Keratinocyte (primary cell): ENCODE measurements around the gene INHBE. TPM values are rescaled to one million over a fixed set of nuclear protein-coding genes. Genes with fewer than 3 reads are reported as not detected.
A peak's percentile ranks its signal among the peaks of the same experiment; 100 is the strongest.

Experiments used
- DNase-seq: peaks from one replicate; pipeline ENCODE4 v3.0.0-alpha.2; 2011; ENCODE audit warnings: low read depth, missing footprints, low spot score
- FAIRE-seq: peaks from 2 replicates; lab custom pipeline; 2011; peaks lifted over from hg19 to GRCh38; lab: Jason Lieb, UNC
- H2AFZ ChIP-seq: 2 replicates; pipeline ENCODE4 v1.6.0; 2012; ENCODE audit warnings: low read length, control low read depth, inconsistent platforms; ENCODE audit not compliant: control insufficient read depth
- H3K27ac ChIP-seq: 2 replicates; pipeline ENCODE4 v1.5.1; 2011; ENCODE audit warnings: low read length; ENCODE audit not compliant: control insufficient read depth, insufficient read depth
- H3K27me3 ChIP-seq: 3 replicates; pipeline ENCODE4 v1.6.0; 2011; ENCODE audit warnings: low read length; ENCODE audit not compliant: control insufficient read depth, insufficient read depth; ENCODE audit errors: extremely low read depth
- H3K36me3 ChIP-seq, 2 experiments: 2 replicates in 1 of 2; 3 replicates in 1 of 2; pipeline ENCODE4 v1.5.1; 2011; ENCODE audit warnings: low read length in 2 of 2, mild to moderate bottlenecking in 1 of 2; ENCODE audit not compliant: control insufficient read depth in 2 of 2, insufficient read depth in 2 of 2; ENCODE audit errors: extremely low read depth in 1 of 2
- H3K4me1 ChIP-seq: 3 replicates; pipeline ENCODE4 v1.5.1; 2011; ENCODE audit warnings: low read length; ENCODE audit not compliant: control insufficient read depth, insufficient read depth; ENCODE audit errors: extremely low read depth
- H3K4me2 ChIP-seq: 3 replicates; pipeline ENCODE4 v1.6.0; 2011; ENCODE audit warnings: low read depth, low read length; ENCODE audit not compliant: control insufficient read depth, insufficient read depth; ENCODE audit errors: extremely low read depth
- H3K4me3 ChIP-seq, 3 experiments: fragments of 200-600 bp in 1 of 3; sonication (generic) in 1 of 3; 2 replicates in 2 of 3; 3 replicates in 1 of 3; pipeline ENCODE4 v1.5.1; 2011 to 2016; ENCODE audit warnings: low read length in 3 of 3, mild to moderate bottlenecking in 3 of 3, control low read depth in 2 of 3, inconsistent platforms in 1 of 3, low read depth in 1 of 3, mixed read lengths in 1 of 3, mixed run types in 1 of 3, moderate library complexity in 1 of 3; ENCODE audit not compliant: control insufficient read depth in 2 of 3, insufficient read depth in 2 of 3; ENCODE audit errors: extremely low read depth in 1 of 3
- H3K79me2 ChIP-seq: 2 replicates; pipeline ENCODE4 v1.6.0; 2012; ENCODE audit warnings: low read length; ENCODE audit not compliant: control insufficient read depth, insufficient read depth
- H3K9ac ChIP-seq: 3 replicates; pipeline ENCODE4 v1.6.0; 2011; ENCODE audit warnings: low read length; ENCODE audit not compliant: control insufficient read depth, insufficient read depth; ENCODE audit errors: extremely low read depth
- H3K9me1 ChIP-seq: 3 replicates; pipeline ENCODE4 v1.6.0; 2011; ENCODE audit warnings: low read length; ENCODE audit not compliant: control insufficient read depth, insufficient read depth; ENCODE audit errors: extremely low read depth
- H3K9me3 ChIP-seq: 2 replicates; pipeline ENCODE4 v1.5.1; 2012; ENCODE audit warnings: low read depth, low read length; ENCODE audit not compliant: control insufficient read depth
- H4K20me1 ChIP-seq: 3 replicates; pipeline ENCODE4 v1.6.0; 2011; ENCODE audit warnings: low read length; ENCODE audit not compliant: control insufficient read depth, insufficient read depth; ENCODE audit errors: extremely low read depth
- CTCF ChIP-seq, 3 experiments: IDR thresholded peaks in 1 of 3; conservative IDR thresholded peaks in 1 of 3; optimal IDR thresholded peaks in 1 of 3; 2 replicates in 2 of 3; 3 replicates in 1 of 3; pipeline versions ENCODE3 to v1.5.1; 2011; ENCODE audit warnings: low read length in 3 of 3, mild to moderate bottlenecking in 3 of 3, moderate library complexity in 2 of 3, control low read depth in 1 of 3, inconsistent platforms in 1 of 3; ENCODE audit not compliant: insufficient read depth in 2 of 3; ENCODE audit errors: extremely low read depth in 1 of 3
- EZH2 ChIP-seq: IDR thresholded peaks from one replicate; pipeline ENCODE4 v1.6.1; 2012; ENCODE audit warnings: inconsistent platforms, mild to moderate bottlenecking, low read length, moderate library complexity
- dilution Hi-C: fragments of 300-500 bp; cut with MboI; formaldehyde crosslinking; loops from one replicate; pipeline ENCODE4 v1.7.0; 2020; ENCODE audit warnings: low sequenced_read_pairs; ENCODE audit not compliant: extremely low pct_ligation_motif_present
- polyA plus RNA-seq, 5 experiments: library from polyadenylated mRNA; depleted of rRNA in 3 of 5; stranded (reverse) in 3 of 5; stranded (forward) in 1 of 5; unstranded in 1 of 5; fragments of >200 nt; gene quantifications; 1 replicate in 1 of 5; 2 replicates in 3 of 5; 3 replicates in 1 of 5; pipeline versions ENCODE4 v1.2.1 to v1.2.3, GENCODE V29; 2011 to 2012; ENCODE audit warnings: missing spikeins in 2 of 5, low read depth in 1 of 5, low replicate concordance in 1 of 5

Gene INHBE
- polyA plus RNA-seq, 1 donor (not counting 4 experiments of a cell fraction or from before 2014, with no cell fraction given) = not detected

GRCh38 chr12:57487055-57487596, 32.0 kb downstream of the INHBE start:
- Histone ChIP-seq H3K36me3 (peaks cover 19% of the 10 kb centered on the region in 2 experiments), H4K20me1 (no peaks in the 10 kb centered on the region), H3K27me3 (no peaks in the 10 kb centered on the region), H3K9ac (peak overlapping the region; percentile 94), H2AFZ (peak overlapping the region; percentile 70), H3K4me1 (peaks cover 9% of the 10 kb centered on the region), H3K27ac (no peak overlapping the region), H3K79me2 (peaks cover 26% of the 10 kb centered on the region), H3K4me3 (no peak overlapping the region), H3K9me3 (no peaks in the 10 kb centered on the region), H3K9me1 (no peaks in the 10 kb centered on the region), H3K4me2 (peak overlapping the region; percentile 61)
- dilution Hi-C loops = no loop called here
- FAIRE-seq (no peak), DNase-seq (no peak)
- no peak for TF ChIP-seq EZH2
- no peak for TF ChIP-seq CTCF (optimal IDR thresholded peaks at IDR 0.05 in 1 of 3, IDR thresholded peaks at IDR 0.05 in 1 of 3, conservative IDR thresholded peaks at IDR 0.05 in 1 of 3; ENCODE audit: extremely low read depth in 1 of 3, insufficient read depth in 2 of 3, low read length in 3 of 3)

GRCh38 chr12:57487597-57488401, 32.7 kb downstream of the INHBE start, which contains the start of gene MARS1:
Gene MARS1, plus strand, starts transcription at chr12:57488068. Its CDS starts 23 bp downstream, at chr12:57488091.
- peak; percentile 64 for FAIRE-seq
- H3K9me3 ChIP-seq = no peaks in the 10 kb centered on the region

More at GRCh38 chr12:57487597-57488401, 32.7 kb downstream of the INHBE start, which contains the start of gene MARS1:
- peak within 1 kb of the TSS; percentile 85 for H3K4me2 ChIP-seq
- H3K4me3 ChIP-seq = peak within 1 kb of the TSS; percentile 81 to 99 (median 96)
- H3K4me1 ChIP-seq = peaks cover 9% of the 10 kb centered on the region
- H3K9ac ChIP-seq = peak within 1 kb of the TSS; percentile 94
- H3K79me2 ChIP-seq = peaks cover 27% of the 10 kb centered on the region
- H3K36me3 ChIP-seq = peaks cover 21 to 22% of the 10 kb centered on the region in 2 experiments
- no peaks in the 10 kb centered on the region for H3K9me1 ChIP-seq
- no peaks in the 10 kb centered on the region for H4K20me1 ChIP-seq
- no peaks in the 10 kb centered on the region for H3K27me3 ChIP-seq
- dilution Hi-C loops = no loop called here
- peak within 1 kb of the TSS; percentile 87 for H2AFZ ChIP-seq
- H3K27ac ChIP-seq = peak within 1 kb of the TSS; percentile 87
- TF ChIP-seq CTCF (optimal IDR thresholded peaks at IDR 0.05 in 1 of 3, IDR thresholded peaks at IDR 0.05 in 1 of 3, conservative IDR thresholded peaks at IDR 0.05 in 1 of 3; ENCODE audit: extremely low read depth in 1 of 3, insufficient read depth in 2 of 3, low read length in 3 of 3) (no peak), EZH2 (no peak)
- peak; percentile 84 for DNase-seq
